Breast epithelium (tissue), 4 donors: ENCODE results near the gene SLC23A3. TPM values are rescaled to one million over a fixed set of nuclear protein-coding genes. Genes with fewer than 3 reads are reported as not detected.

Experiments used
- DNase-seq, 2 donors: peaks; one replicate each; pipeline ENCODE4 v3.0.0-alpha.2; 2019; ENCODE audit warnings: low spot score in 2 of 2
- H3K27ac ChIP-seq, 2 donors: fragments of 200-600 bp; sonication (generic) in 1 of 2; one replicate each; pipeline ENCODE4 v1.5.1; 2016 to 2019; ENCODE audit warnings: mild to moderate bottlenecking in 1 of 2
- H3K27me3 ChIP-seq, 2 donors: fragments of 200-600 bp; sonication (generic) in 1 of 2; one replicate each; pipeline versions ENCODE4 v1.5.1 to v1.6.0; 2017 to 2019; ENCODE audit warnings: control low read depth in 1 of 2, mild to moderate bottlenecking in 1 of 2
- H3K36me3 ChIP-seq: fragments of 200-600 bp; one replicate; pipeline ENCODE4 v1.5.1; 2019
- H3K4me1 ChIP-seq, 2 donors: fragments of 200-600 bp; sonication (generic); one replicate each; pipeline ENCODE4 v1.5.1; 2016 to 2019; ENCODE audit warnings: control low read depth in 1 of 2
- H3K4me3 ChIP-seq, 3 donors: fragments of 200-600 bp; sonication (generic); 1 replicate in 2 of 3; 2 replicates in 1 of 3; pipeline ENCODE4 v1.5.1; 2016 to 2019; ENCODE audit warnings: mild to moderate bottlenecking in 3 of 3, moderate library complexity in 2 of 3
- H3K9me3 ChIP-seq, 2 donors: fragments of 200-600 bp; sonication (generic) in 1 of 2; one replicate each; pipeline ENCODE4 v1.5.1; 2016 to 2019; ENCODE audit warnings: control low read depth in 1 of 2
- POLR2A ChIP-seq: fragments of 450-650 bp; IDR thresholded peaks from one replicate; pipeline ENCODE4 v1.6.1; 2016; ENCODE audit warnings: antibody characterized with exemption, mild to moderate bottlenecking, moderate library complexity
- POLR2AphosphoS5 ChIP-seq, 3 donors: sonication (generic); formaldehyde crosslinking; IDR thresholded peaks; one replicate each; pipeline ENCODE4 v1.6.1; 2017; ENCODE audit warnings: antibody characterized with exemption in 3 of 3
- intact Hi-C: fragments of 100-400 bp; cut with DNase I; formaldehyde crosslinking; loops from one replicate; pipeline ENCODE4 v1.15.1; 2023; ENCODE audit warnings: low total_unique reads
- total RNA-seq, 3 donors: library from RNA; depleted of rRNA; stranded (reverse); fragments of >200 nt; gene quantifications; one replicate each; pipeline ENCODE4 v1.1.0, GENCODE V29; 2016
- TF ChIP-seq, protein P1 (sequence below), 3 donors: fragments of 450-650 bp; IDR thresholded peaks; one replicate each; pipeline ENCODE4 v1.5.1; 2016 to 2017; ENCODE audit warnings: antibody characterized with exemption in 3 of 3, mild to moderate bottlenecking in 3 of 3, moderate library complexity in 3 of 3

SLC23A3 gene
- total RNA-seq, 3 donors from 2014 or later: 0.48 to 3.4 (median 2.0) TPM

DNA sequence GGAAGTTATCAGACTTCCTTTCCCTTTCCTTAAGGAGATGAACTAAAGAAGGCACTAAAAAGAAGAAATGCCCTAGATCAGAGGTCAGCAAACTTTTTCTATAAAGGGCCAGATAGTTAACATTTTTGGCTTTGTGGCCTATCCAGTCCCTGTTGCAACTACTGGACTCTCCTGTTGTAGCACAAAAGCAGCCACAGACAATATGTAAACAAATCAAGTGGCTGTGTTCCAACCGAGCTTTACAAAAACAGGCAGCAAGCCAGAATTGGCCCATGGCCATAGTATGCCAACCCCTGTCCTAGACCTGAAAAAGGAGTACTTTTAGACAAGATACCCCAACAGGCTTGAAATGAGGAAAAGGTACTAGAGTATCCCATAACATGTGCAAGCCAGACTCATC lies 20.2 kb downstream of the SLC23A3 start:
- H3K27ac ChIP-seq: no peak overlapping the region
- no peak overlapping the region for H3K4me3 ChIP-seq
- H3K27me3 ChIP-seq: no peaks in the 10 kb centered on the region
- TF ChIP-seq POLR2AphosphoS5 (IDR thresholded peaks at IDR 0.05): no peak
- no peak for TF ChIP-seq POLR2A
- TF ChIP-seq, protein P1, sequence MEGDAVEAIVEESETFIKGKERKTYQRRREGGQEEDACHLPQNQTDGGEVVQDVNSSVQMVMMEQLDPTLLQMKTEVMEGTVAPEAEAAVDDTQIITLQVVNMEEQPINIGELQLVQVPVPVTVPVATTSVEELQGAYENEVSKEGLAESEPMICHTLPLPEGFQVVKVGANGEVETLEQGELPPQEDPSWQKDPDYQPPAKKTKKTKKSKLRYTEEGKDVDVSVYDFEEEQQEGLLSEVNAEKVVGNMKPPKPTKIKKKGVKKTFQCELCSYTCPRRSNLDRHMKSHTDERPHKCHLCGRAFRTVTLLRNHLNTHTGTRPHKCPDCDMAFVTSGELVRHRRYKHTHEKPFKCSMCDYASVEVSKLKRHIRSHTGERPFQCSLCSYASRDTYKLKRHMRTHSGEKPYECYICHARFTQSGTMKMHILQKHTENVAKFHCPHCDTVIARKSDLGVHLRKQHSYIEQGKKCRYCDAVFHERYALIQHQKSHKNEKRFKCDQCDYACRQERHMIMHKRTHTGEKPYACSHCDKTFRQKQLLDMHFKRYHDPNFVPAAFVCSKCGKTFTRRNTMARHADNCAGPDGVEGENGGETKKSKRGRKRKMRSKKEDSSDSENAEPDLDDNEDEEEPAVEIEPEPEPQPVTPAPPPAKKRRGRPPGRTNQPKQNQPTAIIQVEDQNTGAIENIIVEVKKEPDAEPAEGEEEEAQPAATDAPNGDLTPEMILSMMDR (IDR thresholded peaks at IDR 0.05): no peak
- intact Hi-C loops: loop anchor here (10.0 kb wide), 1 partner anchor 125 kb away; no protein-coding TSS in a partner anchor
- H3K4me1 ChIP-seq: no peaks in the 10 kb centered on the region
- no peak for DNase-seq
- no peaks in the 10 kb centered on the region for H3K9me3 ChIP-seq
- no peaks in the 10 kb centered on the region for H3K36me3 ChIP-seq

DNA sequence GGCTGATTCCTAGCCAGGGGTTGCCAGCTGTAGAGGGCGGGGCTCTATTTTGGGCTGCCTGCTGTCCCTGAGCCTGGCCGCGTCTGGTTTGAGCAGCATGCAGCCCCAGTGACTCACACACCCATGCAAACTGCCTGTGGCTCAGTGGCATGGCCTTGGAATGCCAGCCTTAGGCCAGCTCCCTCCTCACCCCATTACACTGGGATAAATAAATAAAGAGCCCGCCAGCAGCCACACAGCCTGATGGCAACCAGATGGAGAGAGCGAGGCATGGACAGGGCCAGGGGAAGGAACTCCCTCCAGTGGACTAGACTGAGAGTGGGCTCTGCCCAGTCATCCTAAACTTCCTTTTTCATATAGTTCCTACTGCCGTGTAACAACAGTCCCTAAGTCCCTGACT lies 27.5 kb downstream of the SLC23A3 start:
- Histone ChIP-seq H3K36me3 (no peaks in the 10 kb centered on the region), H3K9me3 (no peaks in the 10 kb centered on the region), H3K4me3 (no peak overlapping the region), H3K27me3 (no peaks in the 10 kb centered on the region), H3K27ac (no peak overlapping the region), H3K4me1 (no peaks in the 10 kb centered on the region)
- no peak for TF ChIP-seq POLR2A
- TF ChIP-seq POLR2AphosphoS5 (IDR thresholded peaks at IDR 0.05): no peak
- TF ChIP-seq, protein P1 (IDR thresholded peaks at IDR 0.05): no peak
- intact Hi-C loops: loop anchor here (10.0 kb wide), 1 partner anchor 118 kb away; no protein-coding TSS in a partner anchor
- DNase-seq: peak in 1 of 2 donors; percentile 58

DNA sequence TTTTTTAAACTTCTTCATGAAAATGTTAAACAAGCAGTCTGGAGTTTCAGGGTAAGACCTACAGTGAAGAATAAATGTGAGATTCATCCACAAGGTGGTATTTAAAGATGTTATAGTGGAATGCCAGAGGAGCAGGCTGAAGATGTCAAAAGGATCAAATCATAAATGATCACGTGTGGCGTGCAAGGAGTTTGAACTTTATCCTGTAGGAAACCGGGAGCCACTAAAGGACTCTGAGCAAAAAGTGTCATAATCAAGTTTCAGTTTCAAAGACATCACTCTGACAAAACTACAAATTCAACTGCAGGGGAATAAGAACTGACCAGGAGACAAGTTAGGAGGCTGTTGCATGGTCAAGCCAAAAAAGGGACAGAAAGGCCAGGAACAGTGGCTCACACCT lies 29.1 kb downstream of the SLC23A3 start:
- Histone ChIP-seq H3K27ac (no peak overlapping the region), H3K4me1 (no peaks in the 10 kb centered on the region), H3K9me3 (no peaks in the 10 kb centered on the region), H3K4me3 (no peak overlapping the region), H3K27me3 (no peaks in the 10 kb centered on the region), H3K36me3 (no peaks in the 10 kb centered on the region)
- intact Hi-C loops: loop anchor here (10.0 kb wide), 1 partner anchor 116 kb away; no protein-coding TSS in a partner anchor
- TF ChIP-seq POLR2A (no peak), POLR2AphosphoS5 (IDR thresholded peaks at IDR 0.05) (no peak)
- TF ChIP-seq, protein P1 (IDR thresholded peaks at IDR 0.05): no peak
- DNase-seq: no peak

DNA sequence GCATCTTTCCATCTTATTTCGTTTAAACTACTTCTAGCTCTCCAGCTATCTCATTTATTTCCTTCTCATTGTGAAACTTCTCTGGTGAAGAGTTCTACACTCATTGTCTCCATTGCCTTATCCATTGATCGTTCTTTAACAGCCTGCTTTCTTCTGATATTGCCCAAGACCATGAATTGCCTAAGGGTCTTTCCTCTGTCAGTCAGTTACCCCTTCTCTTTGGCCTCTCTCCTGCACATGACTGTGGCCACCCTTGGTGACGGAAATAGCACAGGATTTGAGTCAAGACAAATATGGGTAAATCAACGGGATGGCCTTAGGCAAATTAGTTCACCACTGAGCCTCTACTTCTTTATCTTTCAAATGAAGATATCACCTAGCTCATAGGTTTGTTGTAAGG lies 35.9 kb downstream of the SLC23A3 start:
- no peak for DNase-seq
- no peaks in the 10 kb centered on the region for H3K4me1 ChIP-seq
- intact Hi-C loops: no loop called here
- no peak overlapping the region for H3K27ac ChIP-seq
- no peak overlapping the region for H3K4me3 ChIP-seq
- H3K27me3 ChIP-seq: no peaks in the 10 kb centered on the region
- H3K9me3 ChIP-seq: no peaks in the 10 kb centered on the region
- no peaks in the 10 kb centered on the region for H3K36me3 ChIP-seq
- TF ChIP-seq, protein P1 (IDR thresholded peaks at IDR 0.05): no peak
- TF ChIP-seq POLR2AphosphoS5 (IDR thresholded peaks at IDR 0.05) (no peak), POLR2A (no peak)

DNA sequence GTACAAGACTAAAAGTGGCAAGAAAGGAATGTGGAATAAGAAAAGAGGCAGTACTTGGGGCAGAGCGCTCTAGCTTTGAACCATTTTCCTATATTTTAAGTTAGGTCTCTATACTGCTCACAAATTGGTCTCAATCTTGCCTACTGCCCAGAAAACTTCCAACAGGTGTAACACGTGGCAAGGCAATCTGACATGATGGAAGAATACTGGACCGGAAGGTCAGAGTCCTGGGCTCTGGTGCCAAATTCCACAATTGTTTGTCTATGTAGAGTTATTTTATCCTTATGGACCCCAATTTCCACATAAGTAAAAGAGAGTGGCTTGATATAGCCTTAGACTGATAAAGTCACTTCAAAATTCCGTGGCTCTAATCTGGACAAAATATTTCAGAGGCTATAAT lies 38.1 kb downstream of the SLC23A3 start:
- H3K27me3 ChIP-seq: no peaks in the 10 kb centered on the region
- no peaks in the 10 kb centered on the region for H3K9me3 ChIP-seq
- DNase-seq: no peak
- TF ChIP-seq, protein P1 (IDR thresholded peaks at IDR 0.05): no peak
- TF ChIP-seq POLR2AphosphoS5 (IDR thresholded peaks at IDR 0.05) (no peak), POLR2A (no peak)
- no peak overlapping the region for H3K27ac ChIP-seq
- no peak overlapping the region for H3K4me3 ChIP-seq
- intact Hi-C loops: no loop called here
- H3K36me3 ChIP-seq: no peaks in the 10 kb centered on the region
- H3K4me1 ChIP-seq: no peaks in the 10 kb centered on the region
